Retinal pigment epithelial cell (primary cell): ENCODE measurements around the gene FTL.
A peak's percentile ranks its signal among the peaks of the same experiment; 100 is the strongest.

Experiments
- DNase-seq: peaks from one replicate; pipeline ENCODE4 v3.0.0-alpha.2; 2010; ENCODE audit warnings: low read depth
- H3K4me3 ChIP-seq: 2 replicates; pipeline ENCODE4 v1.5.1; 2011; ENCODE audit warnings: mild to moderate bottlenecking, low read length, control low read depth, moderate library complexity
- TF ChIP-seq, protein P1 (sequence below): conservative IDR thresholded peaks from 2 replicates; pipeline ENCODE4 v1.5.1; 2011; ENCODE audit warnings: low read depth, low read length, control low read depth, inconsistent platforms

The FTL gene

DNA sequence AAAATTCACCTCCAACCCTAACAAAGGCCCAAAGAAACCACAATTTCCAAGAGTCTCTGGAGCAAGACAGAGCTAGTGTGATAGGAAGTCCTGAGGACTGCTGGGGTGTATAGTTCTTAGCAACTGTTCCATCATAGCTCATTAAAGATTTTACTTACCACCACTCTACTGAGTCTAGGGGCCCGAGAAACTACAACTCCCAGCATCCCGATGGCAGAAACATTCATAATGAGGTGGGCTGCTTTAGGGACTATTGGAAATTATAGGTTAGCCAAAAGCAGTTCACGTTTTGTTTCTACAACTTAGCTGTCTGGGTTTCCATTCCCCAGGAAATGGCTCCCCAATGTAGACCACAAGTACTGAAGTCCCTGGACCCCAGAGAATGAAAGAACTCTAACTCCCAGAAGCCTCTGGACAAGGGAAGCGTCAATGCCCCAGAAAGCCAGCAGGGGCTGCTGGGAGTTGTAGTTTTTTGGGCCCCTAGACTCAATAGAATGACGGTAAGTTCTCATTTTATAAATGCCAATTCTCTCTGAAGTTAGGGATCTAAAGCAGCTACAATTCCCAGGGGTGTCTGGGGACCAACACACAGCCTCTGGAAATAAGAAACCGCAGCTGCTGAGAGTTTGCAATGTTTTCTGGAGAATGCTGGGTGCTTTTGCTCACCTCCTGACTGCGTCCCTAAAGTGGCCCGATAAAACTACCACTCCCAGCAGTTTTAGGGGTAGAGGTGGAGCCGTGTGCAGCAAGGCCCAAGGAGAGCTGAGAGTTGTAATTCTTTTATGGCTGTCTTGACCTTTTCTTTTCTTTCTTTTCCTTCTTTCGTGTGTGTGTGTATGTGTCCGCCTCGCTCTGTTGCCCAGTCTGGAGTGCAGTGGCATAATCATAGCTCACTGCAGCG lies 11.1 kb downstream of the FTL start:
- DNase-seq, result no peak
- H3K4me3 ChIP-seq, result no peak overlapping the region
- TF ChIP-seq, protein P1, sequence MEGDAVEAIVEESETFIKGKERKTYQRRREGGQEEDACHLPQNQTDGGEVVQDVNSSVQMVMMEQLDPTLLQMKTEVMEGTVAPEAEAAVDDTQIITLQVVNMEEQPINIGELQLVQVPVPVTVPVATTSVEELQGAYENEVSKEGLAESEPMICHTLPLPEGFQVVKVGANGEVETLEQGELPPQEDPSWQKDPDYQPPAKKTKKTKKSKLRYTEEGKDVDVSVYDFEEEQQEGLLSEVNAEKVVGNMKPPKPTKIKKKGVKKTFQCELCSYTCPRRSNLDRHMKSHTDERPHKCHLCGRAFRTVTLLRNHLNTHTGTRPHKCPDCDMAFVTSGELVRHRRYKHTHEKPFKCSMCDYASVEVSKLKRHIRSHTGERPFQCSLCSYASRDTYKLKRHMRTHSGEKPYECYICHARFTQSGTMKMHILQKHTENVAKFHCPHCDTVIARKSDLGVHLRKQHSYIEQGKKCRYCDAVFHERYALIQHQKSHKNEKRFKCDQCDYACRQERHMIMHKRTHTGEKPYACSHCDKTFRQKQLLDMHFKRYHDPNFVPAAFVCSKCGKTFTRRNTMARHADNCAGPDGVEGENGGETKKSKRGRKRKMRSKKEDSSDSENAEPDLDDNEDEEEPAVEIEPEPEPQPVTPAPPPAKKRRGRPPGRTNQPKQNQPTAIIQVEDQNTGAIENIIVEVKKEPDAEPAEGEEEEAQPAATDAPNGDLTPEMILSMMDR, result no peak

DNA sequence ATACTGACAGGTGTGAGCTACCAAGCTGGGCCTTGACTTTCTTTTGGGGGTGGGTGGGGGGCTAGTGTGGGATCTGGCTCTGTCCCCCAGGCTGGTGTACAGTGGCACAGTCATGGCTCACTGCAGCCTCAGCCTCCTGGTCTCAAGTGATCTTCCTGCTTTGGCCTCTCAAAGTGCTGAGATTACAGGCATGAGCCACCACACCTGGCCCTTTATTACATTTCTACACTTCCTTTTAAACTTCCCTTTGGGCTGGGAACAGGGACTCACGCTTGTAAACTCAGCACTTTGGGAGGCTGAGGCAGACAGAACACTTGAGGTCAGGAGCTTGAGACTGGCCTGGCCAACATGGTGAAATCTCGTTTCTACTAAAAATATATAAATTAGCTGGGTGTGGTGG lies 12.0 kb downstream of the FTL start:
- no peak overlapping the region for H3K4me3 ChIP-seq
- DNase-seq, result no peak
- TF ChIP-seq, protein P1, result no peak

DNA sequence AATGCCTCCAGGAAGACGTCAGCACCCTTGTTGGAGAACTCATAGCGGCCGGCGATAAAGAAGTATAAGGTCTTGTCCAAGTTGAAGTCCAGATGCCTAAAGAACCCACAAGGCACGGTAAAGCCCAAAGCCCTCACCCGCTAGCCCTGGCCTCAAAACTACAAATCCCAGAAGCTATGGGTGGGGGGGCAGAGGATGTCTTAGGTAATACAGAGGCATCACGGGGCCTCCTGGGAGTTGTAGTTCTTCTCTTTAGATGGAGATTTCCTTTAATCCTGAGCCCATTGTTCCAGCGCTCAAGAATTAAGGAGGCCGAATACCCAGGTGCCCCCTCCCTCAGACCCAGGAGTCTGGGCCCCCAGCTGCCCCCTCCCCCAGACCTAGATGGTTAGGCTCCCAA lies 17.2 kb downstream of the FTL start:
- no peak overlapping the region for H3K4me3 ChIP-seq
- TF ChIP-seq, protein P1, result no peak
- no peak for DNase-seq

DNA sequence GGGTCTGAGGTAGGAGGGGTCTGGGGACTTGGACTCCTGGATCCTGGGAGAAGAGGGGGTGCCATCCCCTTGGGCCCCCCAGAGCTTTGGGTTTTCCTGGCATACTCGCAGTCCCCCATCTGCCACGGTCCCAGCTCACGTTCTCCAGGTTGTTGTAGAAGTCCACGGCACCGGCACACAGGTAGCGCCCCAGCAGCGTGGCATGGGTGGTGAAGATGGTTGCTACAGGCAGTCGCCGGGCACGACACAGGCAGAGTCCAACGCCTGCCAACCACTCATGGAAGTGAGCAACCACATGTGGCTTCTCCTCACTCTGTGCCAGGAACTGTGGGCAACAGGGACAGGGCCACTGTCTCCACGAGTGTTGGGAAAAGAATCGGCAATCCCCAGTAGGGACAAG lies 20.6 kb downstream of the FTL start:
- DNase-seq, result no peak
- no peak overlapping the region for H3K4me3 ChIP-seq
- TF ChIP-seq, protein P1, result no peak

DNA sequence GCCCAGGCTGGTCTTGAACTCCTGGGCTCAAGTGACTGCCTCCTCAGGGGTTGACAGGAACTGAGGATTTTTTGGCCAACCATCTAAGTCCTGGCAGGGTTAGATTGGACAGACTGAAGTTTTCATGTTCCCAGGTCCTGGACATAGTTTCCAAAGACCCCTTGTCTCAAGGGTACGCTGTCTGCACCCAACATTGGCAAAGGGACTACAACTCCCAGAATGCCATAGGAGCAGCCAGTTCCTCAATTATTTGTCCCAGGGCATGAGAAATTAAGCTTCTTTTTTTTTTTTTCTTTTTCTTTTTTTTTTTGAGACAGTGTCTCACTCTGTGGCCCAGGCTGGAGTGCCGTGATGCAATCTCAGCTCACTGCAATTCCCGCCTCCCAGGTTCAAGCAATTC lies 21.1 kb downstream of the FTL start:
- no peak overlapping the region for H3K4me3 ChIP-seq
- DNase-seq, result no peak
- TF ChIP-seq, protein P1, result no peak

DNA sequence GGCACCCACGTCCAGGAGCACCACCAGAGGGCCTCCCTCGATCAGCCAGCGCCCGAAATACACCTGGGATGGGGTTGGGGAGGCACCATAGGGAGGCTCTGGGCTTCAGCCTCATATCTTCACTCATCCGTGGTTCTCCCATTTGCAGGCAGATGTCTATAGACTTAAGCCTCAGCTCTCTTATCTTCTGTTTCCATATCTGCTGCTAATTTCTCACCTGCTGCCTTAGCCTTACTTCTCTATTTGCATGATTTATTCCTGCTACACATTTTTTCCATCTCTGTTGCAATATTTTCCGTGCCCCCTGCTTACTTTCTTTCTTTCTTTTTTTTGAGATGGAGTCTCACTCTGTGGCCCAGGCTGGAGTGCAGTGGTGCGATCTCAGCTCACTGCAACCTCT lies 22.2 kb downstream of the FTL start:
- H3K4me3 ChIP-seq, result no peak overlapping the region
- TF ChIP-seq, protein P1, result peak; percentile 7
- DNase-seq, result no peak

DNA sequence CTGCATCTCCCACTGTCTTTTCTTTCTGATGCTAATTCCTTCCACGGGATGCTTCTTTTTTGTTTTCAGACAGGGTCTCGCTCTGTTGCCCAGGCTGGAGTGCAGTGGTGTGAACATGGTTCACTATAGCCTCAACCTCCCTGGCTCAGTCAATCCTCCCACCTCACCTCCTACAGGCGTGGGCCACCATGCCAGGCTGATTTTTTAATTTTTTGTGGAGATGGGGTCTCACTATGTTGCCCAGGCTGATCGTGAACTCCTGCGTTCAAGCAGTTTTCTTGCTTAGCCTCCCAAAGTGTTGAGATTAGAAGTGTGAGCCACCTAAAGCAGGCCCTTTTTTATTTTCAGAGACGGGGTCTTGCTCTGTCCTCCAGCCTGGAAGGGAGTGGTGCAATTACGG lies 23.2 kb downstream of the FTL start:
- no peak overlapping the region for H3K4me3 ChIP-seq
- TF ChIP-seq, protein P1, result no peak
- DNase-seq, result no peak
